Endothelial cell of umbilical vein (primary cell): ENCODE measurements around the gene CLPTM1L. TPM values are rescaled to one million over a fixed set of nuclear protein-coding genes. Genes with fewer than 3 reads are reported as not detected.

Experiments used
- BruUV-seq: library from RNA; stranded (reverse); fragments of 400-500 nt; replicated peaks from 2 replicates; lab custom pipeline; 2021; lab: Mats Ljungman, UMichigan
- CTCF ChIA-PET: fragments of 300-600, 350-600 bp; sonication (Branson Sonifier 250); formaldehyde crosslinking; loops from one replicate; lab custom pipeline; 2021; ENCODE audit warnings: antibody characterized with exemption, inconsistent platforms; lab: Charles Lee
- POLR2A ChIA-PET: fragments of 300-600, 350-600 bp; sonication (Branson Sonifier 250); formaldehyde crosslinking; loops from one replicate; lab custom pipeline; 2021; ENCODE audit warnings: antibody characterized with exemption, inconsistent platforms; lab: Charles Lee
- DNase-seq: peaks from one replicate; pipeline ENCODE4 v3.0.0-alpha.2; 2011; ENCODE audit warnings: low read depth, low spot score
- FAIRE-seq: peaks from 2 replicates; lab custom pipeline; 2011; peaks lifted over from hg19 to GRCh38; lab: Jason Lieb, UNC
- H2AFZ ChIP-seq: 2 replicates; pipeline ENCODE4 v1.6.0; 2012; ENCODE audit warnings: low read depth, low read length, control low read depth, inconsistent platforms
- H3K27ac ChIP-seq: 2 replicates; pipeline ENCODE4 v1.5.1; 2011; ENCODE audit warnings: low read depth, mild to moderate bottlenecking, control low read depth, low read length, moderate library complexity; ENCODE audit not compliant: insufficient read depth
- H3K27me3 ChIP-seq, 2 experiments: 2 replicates each; pipeline versions ENCODE4 v1.6.0 to v1.6.1; 2011; ENCODE audit warnings: low read length in 2 of 2, mixed read lengths in 1 of 2; ENCODE audit not compliant: control insufficient read depth in 2 of 2, insufficient read depth in 2 of 2
- H3K36me3 ChIP-seq, 2 experiments: 2 replicates in 1 of 2; 3 replicates in 1 of 2; pipeline ENCODE4 v1.5.1; 2011; ENCODE audit warnings: low read length in 2 of 2, mild to moderate bottlenecking in 1 of 2, moderate library complexity in 1 of 2; ENCODE audit not compliant: control insufficient read depth in 2 of 2, insufficient read depth in 2 of 2; ENCODE audit errors: extremely low read depth in 1 of 2
- H3K4me1 ChIP-seq: 3 replicates; pipeline ENCODE4 v1.5.1; 2011; ENCODE audit warnings: mild to moderate bottlenecking, low read length; ENCODE audit not compliant: control insufficient read depth, insufficient read depth; ENCODE audit errors: extremely low read depth
- H3K4me2 ChIP-seq: 2 replicates; pipeline ENCODE4 v1.6.1; 2011; ENCODE audit warnings: low read length, control low read depth, mixed read lengths; ENCODE audit not compliant: insufficient read depth
- H3K4me3 ChIP-seq, 3 experiments: fragments of 200-600 bp in 1 of 3; sonication (generic), shearing (Covaris generic) in 1 of 3; replicated peaks in 1 of 3; 2 replicates each; pipeline ENCODE4 v1.5.1; 2011 to 2016; ENCODE audit warnings: control low read depth in 3 of 3, low read length in 3 of 3, mild to moderate bottlenecking in 2 of 3, inconsistent platforms in 1 of 3, low read depth in 1 of 3, moderate library complexity in 1 of 3; ENCODE audit not compliant: insufficient read depth in 1 of 3
- H3K79me2 ChIP-seq: 2 replicates; pipeline ENCODE4 v1.6.0; 2012; ENCODE audit warnings: low read length, inconsistent platforms; ENCODE audit not compliant: control insufficient read depth, insufficient read depth
- H3K9ac ChIP-seq: replicated peaks from 2 replicates; pipeline ENCODE3; 2011; ENCODE audit warnings: low read length, control low read depth; ENCODE audit not compliant: insufficient read depth; ENCODE audit errors: extremely low read depth
- H3K9me1 ChIP-seq: replicated peaks from 3 replicates; pipeline ENCODE4 v1.6.0; 2011; ENCODE audit warnings: mild to moderate bottlenecking, low read length; ENCODE audit not compliant: control insufficient read depth, insufficient read depth; ENCODE audit errors: extremely low read depth
- H3K9me3 ChIP-seq: replicated peaks from 2 replicates; pipeline ENCODE4 v1.5.1; 2012; ENCODE audit warnings: low read length, inconsistent platforms; ENCODE audit not compliant: control insufficient read depth, insufficient read depth
- H4K20me1 ChIP-seq: replicated peaks from 2 replicates; pipeline ENCODE3; 2011; ENCODE audit warnings: mild to moderate bottlenecking, low read length; ENCODE audit not compliant: control insufficient read depth, insufficient read depth; ENCODE audit errors: extremely low read depth
- CTCF ChIP-seq, 2 donors: IDR thresholded peaks; 1 replicate in 1 of 2; 2 replicates in 1 of 2; pipeline ENCODE4 v1.5.1; 2011; ENCODE audit warnings: low read length in 2 of 2, mild to moderate bottlenecking in 2 of 2, moderate library complexity in 2 of 2, control low read depth in 1 of 2, inconsistent platforms in 1 of 2, low read depth in 1 of 2; ENCODE audit not compliant: insufficient read depth in 1 of 2; ENCODE audit errors: extremely low read depth in 1 of 2
- EZH2 ChIP-seq: IDR thresholded peaks from 2 replicates; pipeline ENCODE4 v1.6.1; 2012; ENCODE audit warnings: borderline replicate concordance, low read depth, mild to moderate bottlenecking, moderate library complexity, low read length, inconsistent platforms; ENCODE audit not compliant: severe bottlenecking
- FOS ChIP-seq: IDR thresholded peaks from 2 replicates; pipeline ENCODE4 v1.6.1; 2011; ENCODE audit warnings: mild to moderate bottlenecking, low read length, moderate library complexity, borderline replicate concordance; ENCODE audit not compliant: insufficient read depth
- GATA2 ChIP-seq: IDR thresholded peaks from 2 replicates; pipeline ENCODE4 v1.7.0; 2011; ENCODE audit warnings: low read depth, mild to moderate bottlenecking, moderate library complexity, mixed read lengths, low read length; ENCODE audit not compliant: insufficient read length, insufficient read depth
- JUN ChIP-seq: IDR thresholded peaks from 2 replicates; pipeline ENCODE4 v1.6.1; 2011; ENCODE audit warnings: borderline replicate concordance, low read depth; ENCODE audit not compliant: insufficient read length, insufficient read depth
- MYC ChIP-seq: IDR thresholded peaks from one replicate; pipeline ENCODE4 v1.6.1; 2011; ENCODE audit warnings: mild to moderate bottlenecking, low read depth, low read length
- POLR2A ChIP-seq: IDR thresholded peaks from 2 replicates; pipeline ENCODE4 v1.6.1; 2012; ENCODE audit warnings: low read depth, mild to moderate bottlenecking, control low read depth, low read length
- POLR2AphosphoS5 ChIP-seq: IDR thresholded peaks from 2 replicates; pipeline ENCODE4 v1.6.1; 2012; ENCODE audit warnings: low read depth, mild to moderate bottlenecking, control low read depth, low read length, moderate library complexity; ENCODE audit not compliant: insufficient read depth
- dilution Hi-C: fragments of 300-500 bp; cut with MboI; formaldehyde crosslinking; loops from one replicate; pipeline ENCODE4 v1.15.0; 2019; ENCODE audit warnings: low sequenced_read_pairs; ENCODE audit not compliant: extremely low pct_ligation_motif_present
- intact Hi-C: fragments of 100-400 bp; cut with micrococcal nuclease; formaldehyde crosslinking; loops from one replicate; pipeline ENCODE4 v1.10.0; 2022
- polyA plus RNA-seq, 4 experiments: library from polyadenylated mRNA; depleted of rRNA in 3 of 4; stranded (reverse) in 3 of 4; unstranded in 1 of 4; fragments of >200 nt; gene quantifications; 2 replicates each; pipeline versions ENCODE4 v1.2.1 to v1.2.3, GENCODE V29; 2011 to 2012; ENCODE audit warnings: missing spikeins in 1 of 4
- total RNA-seq: library from RNA; stranded (reverse); gene quantifications from 2 replicates; pipeline ENCODE4 v1.2.3, GENCODE V29; 2021
- TF ChIP-seq, protein P1 (sequence below): IDR thresholded peaks from 2 replicates; pipeline ENCODE4 v1.6.1; 2011; ENCODE audit not compliant: insufficient read depth, insufficient read length

CLPTM1L gene
- total and polyA plus RNA-seq, 2 donors (not counting 3 experiments of a cell fraction or from before 2014, with no cell fraction given): 116 to 191 TPM

DNA sequence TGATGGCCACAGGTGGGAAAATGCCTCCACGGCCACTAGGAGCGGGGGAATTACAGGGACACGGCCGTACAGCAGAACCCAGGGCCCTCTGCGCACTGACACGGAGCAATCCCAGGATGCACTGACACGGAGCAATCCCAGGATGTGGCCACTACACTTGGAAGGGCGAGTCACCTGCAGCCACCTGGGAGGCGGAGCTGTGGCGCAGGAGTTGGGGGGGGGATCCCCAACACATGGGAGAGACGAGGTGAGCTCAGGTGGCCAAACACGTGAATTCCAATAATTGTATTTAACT is 6.8 kb downstream of the CLPTM1L start:
- no peaks in the 10 kb centered on the region for H3K9me1 ChIP-seq
- dilution Hi-C loops: no loop called here
- no peak overlapping the region for H2AFZ ChIP-seq
- ChIA-PET POLR2A (no interaction called here), CTCF (no interaction called here)
- no peaks in the 10 kb centered on the region for H3K27me3 ChIP-seq
- no peak overlapping the region for H3K4me2 ChIP-seq
- peaks cover 3 to 66% of the 10 kb centered on the region in 2 experiments for H3K36me3 ChIP-seq
- H3K4me3 ChIP-seq: no peak overlapping the region
- no peaks in the 10 kb centered on the region for H3K4me1 ChIP-seq
- no peaks in the 10 kb centered on the region for H3K9me3 ChIP-seq
- H3K9ac ChIP-seq: no peak overlapping the region
- H3K79me2 ChIP-seq: peaks cover 2% of the 10 kb centered on the region
- BruUV-seq: no TSS peak
- FAIRE-seq (no peak), DNase-seq (no peak)
- no peaks in the 10 kb centered on the region for H4K20me1 ChIP-seq
- H3K27ac ChIP-seq: no peak overlapping the region
- intact Hi-C loops: no loop called here
- TF ChIP-seq, protein P1, sequence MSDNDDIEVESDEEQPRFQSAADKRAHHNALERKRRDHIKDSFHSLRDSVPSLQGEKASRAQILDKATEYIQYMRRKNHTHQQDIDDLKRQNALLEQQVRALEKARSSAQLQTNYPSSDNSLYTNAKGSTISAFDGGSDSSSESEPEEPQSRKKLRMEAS: no peak
- TF ChIP-seq MYC: no peak

DNA sequence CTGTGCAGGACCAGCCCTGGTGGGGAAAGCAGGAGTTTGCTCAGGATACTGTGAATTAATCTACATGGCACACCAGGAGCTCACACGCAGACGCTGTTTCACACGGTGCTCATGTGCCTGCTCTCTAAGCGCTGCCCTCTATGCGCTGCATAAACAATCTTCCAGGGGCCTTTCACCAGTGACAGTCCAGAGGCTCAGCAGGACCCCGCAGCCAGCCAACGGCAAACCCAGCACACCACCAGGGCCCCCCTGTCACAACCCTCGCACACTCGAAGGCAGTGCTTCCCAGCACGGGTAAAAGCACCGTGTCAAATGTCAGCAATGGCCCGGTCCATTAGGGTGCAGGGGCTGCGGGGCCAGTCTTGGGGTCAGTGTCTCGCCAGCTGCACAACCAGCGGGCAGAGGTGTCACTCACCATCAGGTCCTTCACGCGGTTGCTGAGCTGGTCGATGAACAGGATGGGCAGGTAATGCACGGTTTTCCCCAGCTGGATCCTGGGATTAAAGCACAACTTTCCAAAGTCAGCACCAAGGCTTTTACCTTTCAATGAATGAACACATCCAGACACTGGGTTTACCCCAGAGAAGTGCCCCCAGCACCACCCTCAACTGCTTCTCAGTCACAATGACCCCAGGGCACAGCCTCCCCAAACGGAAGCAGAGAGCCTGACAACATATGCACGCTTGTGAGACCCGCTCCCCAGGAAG is 7.3 kb downstream of the CLPTM1L start:
- no TSS peak for BruUV-seq

More for the DNA sequence above, 7.3 kb downstream of the CLPTM1L start:
- CTCF ChIA-PET: no interaction called here
- TF ChIP-seq JUN: no peak
- no peak for TF ChIP-seq GATA2
- TF ChIP-seq MYC: no peak
- TF ChIP-seq POLR2AphosphoS5: no peak
- no peak for TF ChIP-seq POLR2A
- no peak for TF ChIP-seq FOS
- TF ChIP-seq CTCF (IDR thresholded peaks at IDR 0.05; ENCODE audit: extremely low read depth in 1 of 2, insufficient read depth in 1 of 2, low read depth in 1 of 2, low read length in 2 of 2): no peak
- TF ChIP-seq, protein P1: no peak
- no peak for TF ChIP-seq EZH2
- Histone ChIP-seq H3K9me1 (no peaks in the 10 kb centered on the region), H3K27me3 (no peaks in the 10 kb centered on the region), H3K9me3 (no peaks in the 10 kb centered on the region), H4K20me1 (no peaks in the 10 kb centered on the region), H3K36me3 (peaks cover 3 to 65% of the 10 kb centered on the region in 2 experiments), H3K4me3 (no peak overlapping the region), H3K79me2 (no peaks in the 10 kb centered on the region), H3K4me2 (no peak overlapping the region), H3K9ac (no peak overlapping the region), H3K27ac (no peak overlapping the region), H2AFZ (no peak overlapping the region), H3K4me1 (no peaks in the 10 kb centered on the region)
- intact Hi-C loops: no loop called here
- dilution Hi-C loops: no loop called here
- POLR2A ChIA-PET: no interaction called here
- no peak for DNase-seq
- FAIRE-seq: no peak
